Mammary epithelial cell (primary cell): ENCODE data around the gene ATP1B4.

ENCODE experiments used
- EZH2 ChIP-seq: IDR thresholded peaks from 2 replicates; pipeline ENCODE4 v1.6.1; 2012; ENCODE audit warnings: low read length, inconsistent platforms, borderline replicate concordance
- TF ChIP-seq, protein P1 (sequence below), 2 donors: IDR thresholded peaks in 1 of 2; conservative IDR thresholded peaks in 1 of 2; 2 replicates each; pipeline ENCODE4 v1.5.1; 2011 to 2012; ENCODE audit warnings: inconsistent platforms in 2 of 2, low read length in 2 of 2, mild to moderate bottlenecking in 2 of 2, control low read depth in 1 of 2, low read depth in 1 of 2; ENCODE audit not compliant: insufficient read depth in 1 of 2; ENCODE audit errors: extremely low read depth in 1 of 2

DNA sequence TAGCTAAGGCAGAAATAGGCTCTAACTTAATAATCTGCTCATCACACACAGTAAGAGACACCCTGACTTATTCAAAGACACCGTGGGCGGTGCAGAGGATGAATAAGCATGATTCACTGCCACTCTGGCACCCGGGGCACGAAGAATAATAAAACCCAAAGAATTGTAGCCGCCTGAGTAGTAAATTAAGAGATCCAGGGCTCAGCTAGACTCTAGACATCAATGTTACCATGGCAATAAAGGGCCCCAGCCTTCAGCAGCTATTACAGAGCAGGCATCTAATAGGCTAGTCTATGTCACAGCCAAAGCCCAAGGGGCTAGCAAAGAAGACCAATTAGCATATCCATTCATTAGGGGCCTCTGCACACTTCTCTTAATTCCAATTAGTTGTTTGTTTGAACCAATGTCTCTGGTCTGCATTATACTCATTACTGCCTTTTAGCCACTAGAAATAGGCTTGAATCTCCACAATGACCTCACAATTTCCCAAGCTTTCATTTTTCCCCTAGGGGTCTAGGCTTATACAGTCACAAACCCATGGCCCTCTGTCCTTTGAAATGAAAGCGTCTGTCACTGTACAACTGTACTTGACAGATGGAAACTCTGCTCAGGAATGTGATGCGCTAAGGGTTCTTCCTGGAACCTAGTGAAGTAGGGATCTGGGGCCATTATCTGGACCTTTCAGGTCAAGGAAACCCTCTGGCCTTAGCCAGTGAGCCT lies 3.0 kb upstream of the ATP1B4 start:
- TF ChIP-seq, protein P1, sequence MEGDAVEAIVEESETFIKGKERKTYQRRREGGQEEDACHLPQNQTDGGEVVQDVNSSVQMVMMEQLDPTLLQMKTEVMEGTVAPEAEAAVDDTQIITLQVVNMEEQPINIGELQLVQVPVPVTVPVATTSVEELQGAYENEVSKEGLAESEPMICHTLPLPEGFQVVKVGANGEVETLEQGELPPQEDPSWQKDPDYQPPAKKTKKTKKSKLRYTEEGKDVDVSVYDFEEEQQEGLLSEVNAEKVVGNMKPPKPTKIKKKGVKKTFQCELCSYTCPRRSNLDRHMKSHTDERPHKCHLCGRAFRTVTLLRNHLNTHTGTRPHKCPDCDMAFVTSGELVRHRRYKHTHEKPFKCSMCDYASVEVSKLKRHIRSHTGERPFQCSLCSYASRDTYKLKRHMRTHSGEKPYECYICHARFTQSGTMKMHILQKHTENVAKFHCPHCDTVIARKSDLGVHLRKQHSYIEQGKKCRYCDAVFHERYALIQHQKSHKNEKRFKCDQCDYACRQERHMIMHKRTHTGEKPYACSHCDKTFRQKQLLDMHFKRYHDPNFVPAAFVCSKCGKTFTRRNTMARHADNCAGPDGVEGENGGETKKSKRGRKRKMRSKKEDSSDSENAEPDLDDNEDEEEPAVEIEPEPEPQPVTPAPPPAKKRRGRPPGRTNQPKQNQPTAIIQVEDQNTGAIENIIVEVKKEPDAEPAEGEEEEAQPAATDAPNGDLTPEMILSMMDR (conservative IDR thresholded peaks at IDR 0.05 in 1 of 2, IDR thresholded peaks at IDR 0.05 in 1 of 2; ENCODE audit: extremely low read depth in 1 of 2, insufficient read depth in 1 of 2, low read depth in 1 of 2, low read length in 2 of 2): no peak
- no peak for TF ChIP-seq EZH2
